Neural progenitor cell (in vitro differentiated cells): ENCODE measurements around the gene TINCR.

Source experiments
- EZH2 ChIP-seq: fragments of 200-600 bp; sonication (generic); IDR thresholded peaks from 2 replicates; pipeline ENCODE4 v1.6.1; 2017; ENCODE audit warnings: antibody characterized with exemption, mild to moderate bottlenecking, moderate library complexity
- TF ChIP-seq, protein P1 (sequence below): fragments of 200-600 bp; sonication (generic); IDR thresholded peaks from 2 replicates; pipeline ENCODE4 v1.5.1; 2017; ENCODE audit warnings: antibody characterized with exemption, mild to moderate bottlenecking

DNA sequence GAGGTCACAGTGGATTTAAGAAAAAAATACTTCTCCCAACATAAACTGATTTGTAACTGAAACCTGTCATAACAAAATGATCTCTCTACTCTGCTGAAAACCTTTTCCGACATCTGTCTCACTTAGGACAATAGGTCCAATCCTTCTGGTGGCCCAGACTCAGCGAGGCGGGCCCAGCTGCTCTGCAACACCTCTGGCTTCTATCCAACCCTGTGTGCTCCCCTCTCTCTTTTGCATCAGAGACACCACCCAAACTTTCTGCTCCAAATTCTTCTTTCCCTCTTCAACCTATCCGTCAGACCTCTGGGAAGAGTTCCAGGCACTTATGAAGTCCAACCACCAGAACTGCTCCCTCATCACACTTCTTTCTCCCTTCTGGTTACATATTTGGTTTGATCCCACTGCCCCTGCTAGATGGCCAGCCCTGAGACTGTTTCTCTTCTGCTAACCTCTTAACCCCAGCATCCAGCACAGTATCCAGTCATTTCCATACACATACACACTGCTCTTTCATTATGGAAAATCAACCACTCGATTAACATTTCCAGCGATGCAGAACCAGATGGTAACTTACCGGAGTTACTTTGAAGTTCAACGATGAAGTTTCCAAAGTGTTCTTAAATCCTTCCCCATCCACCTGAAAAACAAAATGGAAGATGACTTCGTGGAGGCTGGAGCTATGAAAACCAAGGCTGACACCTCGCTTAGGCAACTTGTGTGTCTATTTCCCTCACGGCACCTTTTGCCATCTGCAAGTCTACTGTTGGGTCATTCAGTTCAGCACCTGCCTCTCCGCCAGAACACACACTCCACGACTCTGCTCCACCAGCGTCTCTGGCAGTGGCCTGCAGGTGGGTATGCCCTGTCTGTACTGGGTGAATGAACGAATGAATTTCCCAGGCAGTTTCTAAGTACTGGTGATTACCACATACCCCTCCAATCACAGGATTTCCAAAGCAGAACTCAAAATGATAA lies 45.4 kb upstream of the TINCR start:
- TF ChIP-seq, protein P1, sequence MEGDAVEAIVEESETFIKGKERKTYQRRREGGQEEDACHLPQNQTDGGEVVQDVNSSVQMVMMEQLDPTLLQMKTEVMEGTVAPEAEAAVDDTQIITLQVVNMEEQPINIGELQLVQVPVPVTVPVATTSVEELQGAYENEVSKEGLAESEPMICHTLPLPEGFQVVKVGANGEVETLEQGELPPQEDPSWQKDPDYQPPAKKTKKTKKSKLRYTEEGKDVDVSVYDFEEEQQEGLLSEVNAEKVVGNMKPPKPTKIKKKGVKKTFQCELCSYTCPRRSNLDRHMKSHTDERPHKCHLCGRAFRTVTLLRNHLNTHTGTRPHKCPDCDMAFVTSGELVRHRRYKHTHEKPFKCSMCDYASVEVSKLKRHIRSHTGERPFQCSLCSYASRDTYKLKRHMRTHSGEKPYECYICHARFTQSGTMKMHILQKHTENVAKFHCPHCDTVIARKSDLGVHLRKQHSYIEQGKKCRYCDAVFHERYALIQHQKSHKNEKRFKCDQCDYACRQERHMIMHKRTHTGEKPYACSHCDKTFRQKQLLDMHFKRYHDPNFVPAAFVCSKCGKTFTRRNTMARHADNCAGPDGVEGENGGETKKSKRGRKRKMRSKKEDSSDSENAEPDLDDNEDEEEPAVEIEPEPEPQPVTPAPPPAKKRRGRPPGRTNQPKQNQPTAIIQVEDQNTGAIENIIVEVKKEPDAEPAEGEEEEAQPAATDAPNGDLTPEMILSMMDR, result no peak
- no peak for TF ChIP-seq EZH2
